LNCAP (cell line): ENCODE data around the gene KSR1.

ENCODE experiments used
- CTCF ChIP-seq: fragments of 450-650 bp; IDR thresholded peaks from 2 replicates; pipeline ENCODE4 v1.5.1; 2017; ENCODE audit warnings: mild to moderate bottlenecking

The KSR1 gene

GRCh38 chr17:27446569-27447301 is 9.5 kb upstream of the KSR1 start:
- TF ChIP-seq CTCF = no peak

GRCh38 chr17:27449541-27449940 is 6.7 kb upstream of the KSR1 start:
- no peak for TF ChIP-seq CTCF

GRCh38 chr17:27449988-27450387 is 6.3 kb upstream of the KSR1 start:
- TF ChIP-seq CTCF = no peak

GRCh38 chr17:27450416-27450815 is 5.8 kb upstream of the KSR1 start:
- TF ChIP-seq CTCF = no peak

GRCh38 chr17:27451906-27452305 is 4.3 kb upstream of the KSR1 start:
- no peak for TF ChIP-seq CTCF

- TF ChIP-seq CTCF = no peak
These were observed 3.4 kb upstream of the KSR1 start for GRCh38 chr17:27452828-27453227.

- TF ChIP-seq CTCF = no peak
These were observed 2.8 kb upstream of the KSR1 start for GRCh38 chr17:27453471-27453870.

GRCh38 chr17:27454089-27454488 is 2.2 kb upstream of the KSR1 start:
- no peak for TF ChIP-seq CTCF
